Measurements from ENCODE around the gene B4GALT4.

B4GALT4 gene

GRCh38 chr3:119236756-119237155, 3.9 kb downstream of the B4GALT4 start:
- DNase-seq, result no peak

- DNase-seq, result no peak
Measured at GRCh38 chr3:119235151-119235550, 5.5 kb downstream of the B4GALT4 start.

GRCh38 chr3:119234610-119235009, 6.1 kb downstream of the B4GALT4 start:
- DNase-seq, result no peak

- no peak for DNase-seq
Measured at GRCh38 chr3:119230745-119231144, 9.9 kb downstream of the B4GALT4 start.

- DNase-seq, result no peak
Measured at GRCh38 chr3:119230071-119230470, 10.6 kb downstream of the B4GALT4 start.

GRCh38 chr3:119229190-119229589, 11.5 kb downstream of the B4GALT4 start:
- no peak for DNase-seq

GRCh38 chr3:119228373-119229145, 12.1 kb downstream of the B4GALT4 start:
- DNase-seq, result no peak

- no peak for DNase-seq
Measured at GRCh38 chr3:119227070-119227850, 13.4 kb downstream of the B4GALT4 start.

- DNase-seq, result no peak
Measured at GRCh38 chr3:119225121-119225520, 15.6 kb downstream of the B4GALT4 start.

GRCh38 chr3:119223511-119223910, 17.2 kb downstream of the B4GALT4 start:
- no peak for DNase-seq

- no peak for DNase-seq
Measured at GRCh38 chr3:119222391-119222790, 18.3 kb downstream of the B4GALT4 start.

GRCh38 chr3:119221779-119222320, 18.8 kb downstream of the B4GALT4 start:
- DNase-seq, result no peak

- DNase-seq, result no peak
Measured at GRCh38 chr3:119220970-119221667, 19.6 kb downstream of the B4GALT4 start.

- DNase-seq, result no peak
Measured at GRCh38 chr3:119220198-119220597, 20.5 kb downstream of the B4GALT4 start.

- DNase-seq, result no peak
Measured at GRCh38 chr3:119219069-119219468, 21.6 kb downstream of the B4GALT4 start.

GRCh38 chr3:119211803-119212202, 28.9 kb downstream of the B4GALT4 start:
- DNase-seq, result no peak

- DNase-seq, result no peak
Measured at GRCh38 chr3:119211193-119211592, 29.5 kb downstream of the B4GALT4 start.

GRCh38 chr3:119207512-119207875, 33.2 kb downstream of the B4GALT4 start:
- no peak for DNase-seq

- no peak for DNase-seq
Measured at GRCh38 chr3:119206611-119207511, 33.8 kb downstream of the B4GALT4 start.

GRCh38 chr3:119205685-119206084, 35.0 kb downstream of the B4GALT4 start:
- no peak for DNase-seq

- no peak for DNase-seq
Measured at GRCh38 chr3:119205209-119205608, 35.5 kb downstream of the B4GALT4 start.

GRCh38 chr3:119195911-119196310, 44.8 kb downstream of the B4GALT4 start:
- no peak for DNase-seq

- no peak for DNase-seq
Measured at GRCh38 chr3:119195151-119195476, 45.6 kb downstream of the B4GALT4 start.

Measured in activated CD4-positive, CD25-positive, alpha-beta regulatory T cell treated with anti-CD3 and anti-CD28 coated beads, Interleukin-2, amount 50 U/mL, for 72 hours (primary cell).